Right ventricle myocardium superior (tissue), 1 donor: Measurements from ENCODE around the gene TRABD2B. TPM values are rescaled to one million over a fixed set of nuclear protein-coding genes. Genes with fewer than 3 reads are reported as not detected.

ENCODE experiments used
- ATAC-seq: fragments of 200-7000 bp; cut with Tn5 transposase; one replicate; pipeline ENCODE4 v1.9.1; 2020; ENCODE audit warnings: mild to moderate bottlenecking; ENCODE audit not compliant: poor library complexity
- DNase-seq: peaks from one replicate; pipeline ENCODE4 v3.0.0-alpha.2; 2020
- intact Hi-C: fragments of 100-400 bp; cut with DNase I; formaldehyde crosslinking; loops from one replicate; pipeline ENCODE4 v1.11.2; 2022
- total RNA-seq: library from RNA; stranded (reverse); fragmentation: NEBNext Ultra II Directional; extraction: Animal tissue kit (Norgen Biotek cat#: 25700); gene quantifications from one replicate; pipeline ENCODE4 v1.2.1, GENCODE V29; 2021
- donor health status: DM: no; HTN: yes; CAD: no; lungs with severe emphysema.

Gene TRABD2B
- total RNA-seq, 1 donor from 2014 or later = 0.51 TPM

GRCh38 chr1:47930210-47930840, 66.9 kb downstream of the TRABD2B start:
- ATAC-seq (no peak), DNase-seq (no peak)
- intact Hi-C loops = no loop called here

- DNase-seq (no peak), ATAC-seq (no peak)
- intact Hi-C loops = no loop called here
Measured at GRCh38 chr1:47927165-47927564, 70.0 kb downstream of the TRABD2B start.

- ATAC-seq = no peak
- no peak for DNase-seq
- intact Hi-C loops = no loop called here
Measured at GRCh38 chr1:47926461-47926999, 70.7 kb downstream of the TRABD2B start.

GRCh38 chr1:47924270-47925048, 72.7 kb downstream of the TRABD2B start:
- DNase-seq = no peak
- no peak for ATAC-seq
- intact Hi-C loops = no loop called here

GRCh38 chr1:47921935-47922415, 75.2 kb downstream of the TRABD2B start:
- no peak for DNase-seq
- intact Hi-C loops = no loop called here
- ATAC-seq = no peak

GRCh38 chr1:47919113-47919833, 77.9 kb downstream of the TRABD2B start:
- ATAC-seq (no peak), DNase-seq (no peak)
- intact Hi-C loops = no loop called here

- DNase-seq (no peak), ATAC-seq (no peak)
- intact Hi-C loops = no loop called here
Measured at GRCh38 chr1:47918257-47918867, 78.8 kb downstream of the TRABD2B start.

- DNase-seq (no peak), ATAC-seq (no peak)
- intact Hi-C loops = no loop called here
Measured at GRCh38 chr1:47917687-47918086, 79.5 kb downstream of the TRABD2B start.

- intact Hi-C loops = no loop called here
- no peak for ATAC-seq
- DNase-seq = no peak
Measured at GRCh38 chr1:47915677-47916353, 81.4 kb downstream of the TRABD2B start.

- no peak for ATAC-seq
- intact Hi-C loops = no loop called here
- no peak for DNase-seq
Measured at GRCh38 chr1:47914952-47915676, 82.1 kb downstream of the TRABD2B start.

GRCh38 chr1:47914218-47914938, 82.8 kb downstream of the TRABD2B start:
- intact Hi-C loops = no loop called here
- ATAC-seq (no peak), DNase-seq (no peak)

GRCh38 chr1:47913225-47913823, 83.9 kb downstream of the TRABD2B start:
- no peak for DNase-seq
- no peak for ATAC-seq
- intact Hi-C loops = no loop called here

GRCh38 chr1:47912756-47913155, 84.4 kb downstream of the TRABD2B start:
- intact Hi-C loops = no loop called here
- ATAC-seq = no peak

GRCh38 chr1:47911892-47912291, 85.3 kb downstream of the TRABD2B start:
- intact Hi-C loops = no loop called here
- ATAC-seq (no peak), DNase-seq (no peak)

More at GRCh38 chr1:47912756-47913155, 84.4 kb downstream of the TRABD2B start:
- DNase-seq = no peak

GRCh38 chr1:47911424-47911823, 85.8 kb downstream of the TRABD2B start:
- DNase-seq (no peak), ATAC-seq (no peak)
- intact Hi-C loops = no loop called here

GRCh38 chr1:47908258-47908657, 88.9 kb downstream of the TRABD2B start:
- intact Hi-C loops = no loop called here
- DNase-seq (no peak), ATAC-seq (no peak)

GRCh38 chr1:47907177-47907528, 90.0 kb downstream of the TRABD2B start:
- DNase-seq (no peak), ATAC-seq (no peak)
- intact Hi-C loops = no loop called here
